PC-3 (cell line): ENCODE results near the gene EFCAB12.

Source experiments
- CTCF ChIP-seq: fragments of 300-600 bp; sonication (generic); conservative IDR thresholded peaks from 2 replicates; pipeline ENCODE4 v1.5.1; 2017; ENCODE audit warnings: antibody characterized with exemption, low read depth, mild to moderate bottlenecking, low read length
- EZH2 ChIP-seq: fragments of 300-600 bp; sonication (generic); IDR thresholded peaks from one replicate; pipeline ENCODE4 v1.6.1; 2017; ENCODE audit warnings: antibody characterized with exemption, mild to moderate bottlenecking, low read length; ENCODE audit not compliant: unreplicated experiment

GRCh38 chr3:129353589-129353941, 74.9 kb downstream of the EFCAB12 start:
- TF ChIP-seq EZH2, result no peak
- no peak for TF ChIP-seq CTCF
